ENCODE results near the gene MAGEA9.
"Not testable (repeated sequence)": the region's sequence is repeated elsewhere in the genome, so short reads cannot be mapped to it uniquely, and the experiment has no call there.

DNA sequence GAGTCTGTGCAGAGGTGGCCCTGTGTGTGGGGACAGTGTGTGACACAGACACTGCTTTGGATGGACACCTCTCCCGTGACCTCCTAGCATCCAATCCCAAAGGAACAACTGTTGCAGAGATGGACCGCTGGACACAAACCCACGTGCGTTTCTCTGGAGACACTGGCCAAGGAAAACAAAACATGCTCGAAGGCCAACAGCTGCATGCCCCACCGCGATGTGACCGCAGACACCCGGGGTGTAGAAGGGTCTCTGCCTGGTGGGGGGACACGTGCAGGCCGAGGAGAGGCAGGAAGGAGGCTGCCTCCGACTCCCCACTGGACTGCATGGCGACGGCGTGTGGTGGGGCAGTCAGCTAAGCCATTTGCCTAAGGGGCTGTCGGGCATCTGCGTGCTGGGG lies 8.0 kb upstream of the MAGEA9 start, which contains the start of gene HSFX1:
- TF ChIP-seq, protein P1, sequence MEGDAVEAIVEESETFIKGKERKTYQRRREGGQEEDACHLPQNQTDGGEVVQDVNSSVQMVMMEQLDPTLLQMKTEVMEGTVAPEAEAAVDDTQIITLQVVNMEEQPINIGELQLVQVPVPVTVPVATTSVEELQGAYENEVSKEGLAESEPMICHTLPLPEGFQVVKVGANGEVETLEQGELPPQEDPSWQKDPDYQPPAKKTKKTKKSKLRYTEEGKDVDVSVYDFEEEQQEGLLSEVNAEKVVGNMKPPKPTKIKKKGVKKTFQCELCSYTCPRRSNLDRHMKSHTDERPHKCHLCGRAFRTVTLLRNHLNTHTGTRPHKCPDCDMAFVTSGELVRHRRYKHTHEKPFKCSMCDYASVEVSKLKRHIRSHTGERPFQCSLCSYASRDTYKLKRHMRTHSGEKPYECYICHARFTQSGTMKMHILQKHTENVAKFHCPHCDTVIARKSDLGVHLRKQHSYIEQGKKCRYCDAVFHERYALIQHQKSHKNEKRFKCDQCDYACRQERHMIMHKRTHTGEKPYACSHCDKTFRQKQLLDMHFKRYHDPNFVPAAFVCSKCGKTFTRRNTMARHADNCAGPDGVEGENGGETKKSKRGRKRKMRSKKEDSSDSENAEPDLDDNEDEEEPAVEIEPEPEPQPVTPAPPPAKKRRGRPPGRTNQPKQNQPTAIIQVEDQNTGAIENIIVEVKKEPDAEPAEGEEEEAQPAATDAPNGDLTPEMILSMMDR (IDR thresholded peaks at IDR 0.05; ENCODE audit: poor library complexity, severe bottlenecking): not testable (repeated sequence)
- TF ChIP-seq RAD21 (conservative IDR thresholded peaks at IDR 0.05): not testable (repeated sequence)
